ENCODE data around the gene POFUT2.
A peak's percentile ranks its signal among the peaks of the same experiment; 100 is the strongest.

Gene POFUT2

GRCh38 chr21:45281411-45282282 lies 6.0 kb downstream of the POFUT2 start:
- no peak for DNase-seq

- no peak for DNase-seq
Observed at GRCh38 chr21:45280969-45281368, 6.7 kb downstream of the POFUT2 start.

- DNase-seq = no peak
Observed at GRCh38 chr21:45280178-45280821, 7.4 kb downstream of the POFUT2 start.

GRCh38 chr21:45279446-45280177 lies 8.1 kb downstream of the POFUT2 start:
- no peak for DNase-seq

GRCh38 chr21:45278156-45278911 lies 9.4 kb downstream of the POFUT2 start:
- DNase-seq = no peak

GRCh38 chr21:45277101-45278045 lies 10.3 kb downstream of the POFUT2 start:
- no peak for DNase-seq

- DNase-seq = no peak
Observed at GRCh38 chr21:45276596-45276995, 11.1 kb downstream of the POFUT2 start.

GRCh38 chr21:45270306-45270821 lies 17.3 kb downstream of the POFUT2 start:
- DNase-seq = peak; percentile 35

- DNase-seq = no peak
Observed at GRCh38 chr21:45269861-45270260, 17.8 kb downstream of the POFUT2 start.

GRCh38 chr21:45267390-45267760 lies 20.3 kb downstream of the POFUT2 start:
- no peak for DNase-seq

- DNase-seq = peak; percentile 51
Observed at GRCh38 chr21:45266518-45267389, 20.9 kb downstream of the POFUT2 start.

- no peak for DNase-seq
Observed at GRCh38 chr21:45265721-45266517, 21.8 kb downstream of the POFUT2 start.

- DNase-seq = no peak
Observed at GRCh38 chr21:45264912-45265515, 22.7 kb downstream of the POFUT2 start.

GRCh38 chr21:45264146-45264911 lies 23.4 kb downstream of the POFUT2 start:
- DNase-seq = no peak

- DNase-seq = no peak
Observed at GRCh38 chr21:45263534-45263933, 24.2 kb downstream of the POFUT2 start.

- DNase-seq = no peak
Observed at GRCh38 chr21:45262616-45263015, 25.1 kb downstream of the POFUT2 start.

- no peak for DNase-seq
Observed at GRCh38 chr21:45262041-45262581, 25.6 kb downstream of the POFUT2 start.

GRCh38 chr21:45261093-45261492 lies 26.6 kb downstream of the POFUT2 start:
- DNase-seq = no peak
